Cerebellar cortex (tissue), 1 donor: ENCODE measurements around the gene DUSP16.
"Not testable (repeated sequence)": the region's sequence is repeated elsewhere in the genome, so short reads cannot be mapped to it uniquely, and the experiment has no call there.

ENCODE experiments used
- DNase-seq: peaks from one replicate; pipeline ENCODE4 v3.0.0-alpha.2; 2015; ENCODE audit warnings: low spot score

The DUSP16 gene

GRCh38 chr12:12549426-12549825 lies 13.2 kb downstream of the DUSP16 start:
- peak; percentile 66 for DNase-seq

- no peak for DNase-seq
Observed at GRCh38 chr12:12548713-12549112, 13.9 kb downstream of the DUSP16 start.

- DNase-seq: no peak
Observed at GRCh38 chr12:12546314-12546772, 16.3 kb downstream of the DUSP16 start.

DNA sequence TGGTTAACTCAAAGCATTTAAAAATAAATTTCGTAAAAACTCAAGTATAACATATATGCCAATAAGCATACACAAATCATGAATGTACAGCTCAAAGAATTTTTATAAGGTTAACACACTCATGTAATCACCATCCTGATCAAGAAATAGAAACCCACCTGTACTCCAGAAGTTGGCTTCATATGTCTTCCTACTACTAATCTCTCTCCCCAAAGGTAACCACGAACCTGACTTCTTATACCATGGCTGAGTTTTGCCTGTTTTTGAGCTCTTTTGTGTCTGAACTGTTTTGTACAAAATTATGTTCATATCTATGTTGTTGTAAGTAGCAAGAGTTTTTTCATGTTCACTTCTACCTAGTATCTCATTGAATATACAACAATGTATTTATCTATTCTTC lies 18.7 kb downstream of the DUSP16 start:
- DNase-seq: no peak

DNA sequence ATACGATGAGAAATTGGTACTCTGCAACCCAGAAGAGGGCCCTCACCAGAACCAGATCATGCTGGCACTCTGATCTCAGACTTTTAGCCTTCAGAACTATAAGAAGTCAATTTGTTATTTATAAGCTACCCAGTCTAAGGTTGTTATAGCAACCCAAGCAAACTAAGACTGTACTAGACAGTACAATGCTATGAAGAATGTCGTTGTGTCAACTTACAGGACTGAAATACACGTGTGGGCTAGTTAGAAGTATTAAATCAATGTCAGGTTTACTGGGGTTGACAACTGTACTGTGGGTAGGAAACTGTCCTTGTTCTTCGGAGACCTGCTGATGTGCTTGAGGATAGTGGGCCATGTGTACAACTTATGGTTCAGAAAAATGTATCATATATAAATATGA lies 19.7 kb downstream of the DUSP16 start:
- DNase-seq: no peak

DNA sequence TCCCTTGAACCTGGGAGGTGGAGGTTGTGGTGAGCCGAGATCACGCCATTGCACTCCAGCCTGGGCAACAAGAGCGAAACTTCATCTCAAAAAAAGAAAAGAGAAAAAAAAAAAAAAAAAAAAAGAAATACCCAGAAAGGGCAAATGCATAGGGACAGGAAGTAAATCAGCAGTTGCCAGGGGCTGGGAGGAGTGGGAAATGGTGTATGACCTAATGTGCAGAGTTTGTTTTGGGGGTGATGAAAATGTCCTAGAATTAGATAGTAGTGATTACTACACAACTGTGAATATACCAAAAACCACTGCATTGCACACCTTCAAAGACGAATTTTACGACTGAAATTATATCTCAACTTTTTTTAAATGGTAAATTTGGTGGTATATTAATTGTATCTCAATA lies 20.4 kb downstream of the DUSP16 start:
- no peak for DNase-seq

DNA sequence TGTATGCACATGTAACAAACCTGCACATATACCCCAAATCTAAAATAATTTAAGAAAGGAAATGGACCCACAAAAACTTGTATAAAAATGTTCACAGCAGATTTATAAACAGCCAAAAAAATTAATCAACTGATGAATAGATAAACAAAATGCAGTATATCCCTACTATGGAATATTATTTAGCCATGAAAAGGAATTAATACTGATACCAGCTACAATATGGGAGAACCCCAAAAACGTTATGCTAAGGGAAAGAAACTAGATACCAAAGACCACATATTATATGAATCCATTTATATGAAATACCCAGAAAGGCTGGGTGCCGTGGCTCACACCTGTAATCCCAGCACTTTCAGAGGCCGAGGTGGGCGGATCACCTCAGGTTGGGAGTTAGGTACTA lies 20.9 kb downstream of the DUSP16 start:
- no peak for DNase-seq

DNA sequence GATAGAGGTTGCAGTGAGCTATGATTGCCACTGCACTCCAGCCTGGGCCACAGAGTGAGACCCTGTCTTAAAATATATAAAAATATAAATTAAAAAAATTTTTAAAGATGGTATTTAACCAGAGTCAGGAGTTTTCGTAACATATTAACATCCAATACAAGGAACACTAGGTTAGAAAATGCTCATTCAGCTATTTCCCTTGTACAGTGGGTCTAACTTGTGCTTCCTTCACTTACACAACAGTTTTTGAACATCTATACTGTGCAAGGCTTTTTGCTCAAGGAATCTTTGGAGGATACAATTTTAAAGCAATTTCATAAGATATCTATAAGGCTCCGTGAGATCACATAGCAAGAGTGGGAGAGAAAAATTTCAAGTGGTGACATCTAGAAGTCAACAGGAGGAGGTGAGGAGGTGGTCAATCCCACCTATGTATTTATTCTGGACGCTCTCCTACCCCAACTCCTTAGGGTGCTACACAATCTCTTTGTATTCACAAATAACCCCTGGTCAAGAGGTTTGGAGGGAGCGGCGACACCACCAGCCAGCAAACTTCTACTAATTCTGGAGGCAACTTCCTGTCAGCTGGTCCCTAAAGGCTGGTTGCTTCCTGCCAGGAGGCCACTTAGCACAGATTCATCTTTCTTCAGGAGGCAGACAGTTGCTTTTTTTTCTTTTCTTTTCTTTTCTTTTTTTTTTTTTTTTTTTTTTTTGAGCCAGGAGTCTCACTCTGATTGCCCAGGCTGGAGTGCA lies 22.2 kb downstream of the DUSP16 start:
- DNase-seq: no peak

DNA sequence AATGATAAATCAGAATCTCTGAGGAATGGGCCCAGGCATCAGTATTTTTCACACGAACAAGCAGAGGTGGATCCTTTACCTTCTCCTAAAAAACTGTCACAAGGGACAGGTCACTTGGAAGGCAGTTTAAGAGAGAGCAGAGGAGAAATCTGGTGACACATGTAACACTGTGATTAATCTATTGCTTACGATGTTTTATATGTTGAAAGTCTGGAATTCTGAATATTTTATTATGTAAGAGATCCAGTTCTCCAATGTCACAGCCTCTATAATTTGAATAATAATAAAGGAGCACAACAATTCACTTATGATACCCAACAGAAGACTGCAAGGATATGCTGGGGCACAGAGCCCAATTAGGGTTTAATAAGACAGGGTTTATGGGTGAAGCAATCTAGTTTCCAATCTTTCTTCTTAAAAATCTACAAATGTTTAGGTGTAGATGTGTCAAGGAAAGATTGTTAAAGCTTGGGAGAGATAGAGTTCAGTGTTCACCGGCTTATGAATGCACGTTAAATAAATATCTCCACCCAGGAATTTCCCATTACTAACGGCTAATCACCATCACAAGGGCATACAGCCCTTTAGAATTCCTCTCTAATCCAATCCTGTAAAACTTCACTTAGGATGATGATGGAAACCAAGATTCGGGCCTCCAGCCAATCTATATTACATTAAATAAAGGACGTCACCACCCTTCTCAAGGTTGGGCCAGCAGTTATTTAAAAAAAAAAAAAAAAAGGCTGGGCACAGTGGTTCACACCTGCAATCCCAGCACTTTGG lies 23.4 kb downstream of the DUSP16 start:
- DNase-seq: no peak

DNA sequence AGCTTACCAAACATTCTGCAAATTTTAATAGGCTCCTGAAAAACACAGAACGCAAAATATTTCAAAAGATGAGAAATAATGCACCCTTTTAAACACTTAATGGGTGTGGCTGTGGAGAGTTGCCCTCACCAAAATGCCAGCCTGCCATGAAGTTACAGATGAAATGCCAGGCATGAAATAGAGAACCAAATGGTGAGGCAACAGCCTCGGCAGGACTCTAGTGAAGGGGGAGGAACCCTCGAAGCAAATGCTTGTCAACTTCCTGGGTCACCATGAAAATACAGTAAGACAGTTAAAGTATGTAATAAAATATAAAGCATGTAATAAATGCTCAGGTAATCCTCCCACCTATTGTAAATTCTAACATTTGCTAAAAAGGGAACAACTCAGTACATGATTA lies 24.1 kb downstream of the DUSP16 start:
- no peak for DNase-seq

- DNase-seq: no peak
Observed at GRCh38 chr12:12537421-12537820, 25.2 kb downstream of the DUSP16 start.

DNA sequence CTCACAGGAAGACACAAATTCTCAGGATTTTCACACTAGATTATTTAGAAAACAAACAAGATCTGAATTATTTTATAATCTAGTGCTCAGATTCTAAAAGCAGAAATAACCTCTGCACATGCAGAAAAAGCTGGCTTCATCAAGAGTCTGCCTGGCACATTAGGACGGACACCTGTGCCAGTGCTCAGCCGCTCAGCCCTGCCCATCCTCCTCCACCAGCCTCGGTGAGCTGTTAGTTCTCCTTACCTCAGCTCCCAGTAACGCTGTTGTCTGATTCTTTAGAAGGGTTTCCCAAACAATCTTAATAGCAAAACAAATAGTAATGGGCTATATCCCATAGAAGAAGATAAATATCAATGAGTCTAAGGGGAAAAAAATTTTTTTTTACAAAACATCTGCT lies 27.7 kb downstream of the DUSP16 start:
- DNase-seq: peak; percentile 85

GRCh38 chr12:12534166-12534866 lies 28.3 kb downstream of the DUSP16 start:
- peak; percentile 41 for DNase-seq

DNA sequence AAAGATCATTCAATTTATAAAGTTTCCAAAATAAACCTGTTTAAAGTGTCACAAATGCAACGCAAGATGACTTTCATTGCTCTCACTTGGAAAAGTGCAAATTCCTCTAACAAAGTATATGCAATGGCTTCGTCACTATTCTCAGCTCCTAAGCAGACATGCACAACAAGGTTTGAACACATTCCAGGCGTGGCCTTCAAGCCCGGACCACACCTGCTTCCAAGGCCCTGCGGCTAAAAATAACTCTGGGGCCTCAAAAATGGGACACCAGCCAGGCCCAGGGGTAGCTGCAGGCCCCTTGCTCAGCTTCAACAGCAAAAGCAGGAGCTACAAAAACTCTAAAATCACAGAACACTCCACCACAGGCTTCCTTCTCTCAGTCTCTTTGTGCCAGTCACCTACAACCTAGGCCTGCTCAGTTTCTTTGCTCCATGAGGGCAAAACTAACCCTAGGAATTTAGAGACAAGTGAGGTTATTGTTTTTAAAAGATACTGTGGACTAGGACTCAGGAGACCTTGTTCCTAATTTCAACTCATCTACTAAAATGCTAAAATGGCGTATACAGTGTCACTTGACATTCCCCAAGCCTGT lies 29.3 kb downstream of the DUSP16 start:
- peak; percentile 59 for DNase-seq

- DNase-seq: no peak
Observed at GRCh38 chr12:12531194-12531593, 31.5 kb downstream of the DUSP16 start.

GRCh38 chr12:12529783-12530421 lies 32.8 kb downstream of the DUSP16 start:
- DNase-seq: no peak

GRCh38 chr12:12528361-12529270 lies 34.0 kb downstream of the DUSP16 start:
- DNase-seq: peak; percentile 38

GRCh38 chr12:12527820-12528296 lies 34.8 kb downstream of the DUSP16 start:
- DNase-seq: no peak

DNA sequence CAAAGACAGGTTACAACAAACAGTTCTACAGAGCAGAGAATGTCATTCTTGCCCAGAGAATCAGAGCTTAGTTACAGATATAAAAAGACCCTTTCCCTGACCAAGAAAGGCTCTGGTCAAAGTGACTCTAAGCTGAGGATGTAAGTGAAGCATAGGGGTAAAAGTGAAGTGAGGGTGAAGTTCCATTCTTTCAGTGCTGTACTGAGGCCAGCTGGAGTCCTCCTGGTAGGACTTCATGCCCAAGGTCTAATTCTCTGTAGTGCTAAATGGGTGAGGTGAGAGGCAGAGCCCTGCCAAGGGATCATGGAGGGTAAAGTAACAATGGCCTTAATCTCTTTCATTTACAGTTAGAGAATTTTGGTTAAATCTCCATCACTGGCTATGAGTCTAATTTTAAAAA lies 38.5 kb downstream of the DUSP16 start:
- DNase-seq: no peak

- DNase-seq: no peak
Observed at GRCh38 chr12:12523229-12523628, 39.4 kb downstream of the DUSP16 start.

GRCh38 chr12:12522657-12523056 lies 40.0 kb downstream of the DUSP16 start:
- DNase-seq: not testable (repeated sequence)
